ENCODE results near the gene HTR3B. TPM values are rescaled to one million over a fixed set of nuclear protein-coding genes. Genes with fewer than 3 reads are reported as not detected.

The HTR3B gene
- total RNA-seq, 4 donors from 2014 or later: 0.76 TPM; not detected in 3

- no peak for TF ChIP-seq CTCF (IDR thresholded peaks at IDR 0.05)
- TF ChIP-seq POLR2A (IDR thresholded peaks at IDR 0.05): no peak
- H3K4me1 ChIP-seq: no peaks in the 10 kb centered on the region
Observed at GRCh38 chr11:113901141-113901540, 3.5 kb upstream of the HTR3B start.

DNA sequence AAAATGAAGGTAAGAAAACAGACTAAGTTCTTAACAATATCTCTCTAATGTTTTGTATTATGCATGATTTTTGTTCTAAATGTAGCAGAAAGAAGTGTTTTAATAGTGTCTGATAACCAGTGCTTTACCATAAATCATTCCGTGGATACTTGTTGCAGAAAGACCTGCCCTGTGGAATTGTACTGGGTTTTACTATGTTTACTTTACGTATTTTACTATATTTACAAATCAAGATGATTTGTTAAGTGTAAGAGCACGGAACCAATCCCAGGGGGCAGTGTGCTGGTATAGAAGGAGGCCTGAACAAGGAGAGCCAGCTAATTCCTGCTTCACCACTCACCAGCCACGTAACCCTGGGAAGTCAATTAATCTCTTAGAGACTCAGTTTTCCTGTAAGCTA lies 1.4 kb downstream of the HTR3B start:
- Histone ChIP-seq H3K4me1 (no peaks in the 10 kb centered on the region), H3K9me3 (no peaks in the 10 kb centered on the region), H3K27me3 (no peaks in the 10 kb centered on the region), H3K4me3 (no peak overlapping the region), H3K36me3 (no peaks in the 10 kb centered on the region), H3K27ac (peak overlapping the region in 2 of 4 donors; percentile 57 to 76)
- DNase-seq: peak in 1 of 3 donors; percentile 59
- TF ChIP-seq POLR2A (IDR thresholded peaks at IDR 0.05) (peak in 1 of 2 donors; percentile 13), CTCF (IDR thresholded peaks at IDR 0.05) (peak in 3 of 6 experiments; percentile 46 to 55 (median 55))

More at GRCh38 chr11:113901141-113901540, 3.5 kb upstream of the HTR3B start:
- no peaks in the 10 kb centered on the region for H3K36me3 ChIP-seq
- peak in 1 of 3 donors; percentile 10 for DNase-seq
- no peaks in the 10 kb centered on the region for H3K9me3 ChIP-seq
- H3K27ac ChIP-seq: no peak overlapping the region
- no peak overlapping the region for H3K4me3 ChIP-seq
- no peaks in the 10 kb centered on the region for H3K27me3 ChIP-seq

DNA sequence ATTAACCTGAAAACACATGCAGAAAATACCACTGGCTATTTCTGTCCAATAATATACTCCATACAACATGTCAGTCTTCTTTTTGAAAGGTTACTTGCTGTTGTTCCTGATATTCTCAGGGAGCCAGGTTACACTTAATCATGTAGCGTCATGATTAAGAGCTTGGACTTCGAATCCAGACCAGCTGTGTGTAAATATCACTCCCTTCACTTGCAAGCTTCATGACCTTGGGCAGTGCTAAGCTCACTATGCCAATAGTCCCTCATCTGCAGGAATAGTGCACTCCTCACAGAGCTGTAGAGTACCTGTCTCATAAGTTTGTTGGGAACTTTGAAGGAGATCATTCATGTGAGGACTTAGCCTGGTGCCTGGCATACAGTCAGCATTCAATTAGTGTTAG lies 1.9 kb downstream of the HTR3B start:
- Histone ChIP-seq H3K36me3 (no peaks in the 10 kb centered on the region), H3K4me3 (no peak overlapping the region), H3K9me3 (no peaks in the 10 kb centered on the region), H3K4me1 (no peaks in the 10 kb centered on the region), H3K27ac (peak overlapping the region in 2 of 4 donors; percentile 57 to 76), H3K27me3 (no peaks in the 10 kb centered on the region)
- TF ChIP-seq POLR2A (IDR thresholded peaks at IDR 0.05) (no peak), CTCF (IDR thresholded peaks at IDR 0.05) (no peak)
- peak in 1 of 3 donors; percentile 52 for DNase-seq

DNA sequence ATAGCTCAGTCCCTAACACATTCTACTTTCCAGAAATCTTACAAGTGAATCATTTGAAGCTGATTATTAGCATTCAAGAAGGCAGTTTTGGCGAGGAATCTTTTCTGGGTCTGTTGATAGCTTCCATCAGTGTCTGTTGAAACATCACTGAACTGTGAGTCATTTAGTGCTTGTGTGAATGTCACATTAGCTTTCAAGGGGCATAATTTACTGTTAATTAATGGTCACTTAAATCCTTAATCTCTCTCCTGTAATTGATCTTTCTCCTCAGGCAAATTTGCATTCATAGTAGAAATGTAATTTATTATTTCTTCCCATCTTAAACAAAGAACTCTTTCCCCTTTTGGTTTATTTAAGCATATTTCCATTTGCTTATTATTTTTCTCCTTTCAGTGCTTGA lies 2.6 kb downstream of the HTR3B start:
- H3K27me3 ChIP-seq: no peaks in the 10 kb centered on the region
- H3K27ac ChIP-seq: no peak overlapping the region
- TF ChIP-seq POLR2A (IDR thresholded peaks at IDR 0.05) (no peak), CTCF (IDR thresholded peaks at IDR 0.05) (no peak)
- H3K4me1 ChIP-seq: no peaks in the 10 kb centered on the region
- H3K36me3 ChIP-seq: no peaks in the 10 kb centered on the region
- DNase-seq: no peak
- no peaks in the 10 kb centered on the region for H3K9me3 ChIP-seq
- H3K4me3 ChIP-seq: no peak overlapping the region

DNA sequence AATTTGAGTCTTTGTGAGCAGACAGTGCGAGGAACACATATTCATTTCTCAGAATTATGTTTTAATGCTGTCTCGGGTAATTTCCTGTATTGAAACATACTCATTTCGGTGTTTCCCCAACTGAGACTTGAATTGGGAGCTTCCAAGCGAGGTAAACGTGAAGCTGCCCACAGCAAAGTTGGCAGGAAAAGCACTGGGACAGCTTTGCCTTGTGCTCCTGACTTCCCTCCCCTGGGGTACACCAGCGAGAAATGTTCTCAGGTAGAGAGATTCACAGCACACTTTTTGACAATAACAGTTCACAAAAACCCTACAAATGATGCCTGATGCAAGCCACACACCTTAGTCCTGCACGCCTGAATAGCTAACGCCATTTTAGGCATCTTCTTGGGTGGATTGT lies 3.1 kb downstream of the HTR3B start:
- H3K4me3 ChIP-seq: no peak overlapping the region

More for the DNA sequence above, 3.1 kb downstream of the HTR3B start:
- Histone ChIP-seq H3K36me3 (no peaks in the 10 kb centered on the region), H3K9me3 (no peaks in the 10 kb centered on the region), H3K27me3 (no peaks in the 10 kb centered on the region), H3K27ac (no peak overlapping the region), H3K4me1 (no peaks in the 10 kb centered on the region)
- TF ChIP-seq POLR2A (IDR thresholded peaks at IDR 0.05): no peak
- TF ChIP-seq CTCF (IDR thresholded peaks at IDR 0.05): no peak
- DNase-seq: no peak

All from Peyer's patch (tissue), 4 donors.